Measurements from ENCODE around the gene WDR3.

Gene WDR3

DNA sequence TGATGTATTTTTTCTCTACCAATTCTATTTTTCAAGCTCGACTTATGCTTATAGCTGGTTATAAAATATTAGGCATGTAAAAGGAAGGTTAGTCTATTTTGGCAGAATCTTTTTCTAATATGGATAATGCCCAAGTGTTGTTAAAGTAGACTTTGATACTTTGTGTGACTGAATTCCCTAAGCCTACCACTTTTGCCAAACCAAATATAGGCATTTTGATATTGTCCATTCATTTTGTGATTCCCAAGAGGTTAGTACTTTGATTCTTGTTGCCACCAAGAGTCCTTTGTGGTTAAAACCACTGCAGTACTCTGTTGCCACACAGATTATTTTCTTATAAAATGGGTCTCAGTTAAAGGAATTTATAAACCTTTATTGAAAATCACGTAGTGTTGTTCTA, 4.2 kb downstream of the WDR3 start:
- DNase-seq = no peak

DNA sequence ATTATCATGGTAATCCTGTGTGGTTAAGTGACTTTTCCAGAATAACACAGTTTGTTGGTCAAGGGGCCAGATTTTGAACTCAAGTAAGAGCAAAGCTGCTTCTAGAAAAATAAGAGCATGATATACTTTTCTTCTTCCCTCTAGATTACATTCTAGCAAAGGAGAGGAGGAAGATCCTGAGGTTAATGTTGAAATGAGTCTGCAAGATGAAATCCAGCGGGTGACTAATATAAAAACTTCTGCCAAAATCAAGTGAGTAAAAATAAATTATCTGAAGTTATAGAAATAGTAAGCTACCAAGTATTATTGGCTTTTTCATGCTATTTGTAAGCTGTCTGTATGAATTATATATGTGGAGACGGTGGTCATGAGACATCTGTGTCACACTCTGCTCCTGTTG, 12.8 kb downstream of the WDR3 start:
- H3K27ac ChIP-seq = no peak overlapping the region
- TF ChIP-seq, protein P1, sequence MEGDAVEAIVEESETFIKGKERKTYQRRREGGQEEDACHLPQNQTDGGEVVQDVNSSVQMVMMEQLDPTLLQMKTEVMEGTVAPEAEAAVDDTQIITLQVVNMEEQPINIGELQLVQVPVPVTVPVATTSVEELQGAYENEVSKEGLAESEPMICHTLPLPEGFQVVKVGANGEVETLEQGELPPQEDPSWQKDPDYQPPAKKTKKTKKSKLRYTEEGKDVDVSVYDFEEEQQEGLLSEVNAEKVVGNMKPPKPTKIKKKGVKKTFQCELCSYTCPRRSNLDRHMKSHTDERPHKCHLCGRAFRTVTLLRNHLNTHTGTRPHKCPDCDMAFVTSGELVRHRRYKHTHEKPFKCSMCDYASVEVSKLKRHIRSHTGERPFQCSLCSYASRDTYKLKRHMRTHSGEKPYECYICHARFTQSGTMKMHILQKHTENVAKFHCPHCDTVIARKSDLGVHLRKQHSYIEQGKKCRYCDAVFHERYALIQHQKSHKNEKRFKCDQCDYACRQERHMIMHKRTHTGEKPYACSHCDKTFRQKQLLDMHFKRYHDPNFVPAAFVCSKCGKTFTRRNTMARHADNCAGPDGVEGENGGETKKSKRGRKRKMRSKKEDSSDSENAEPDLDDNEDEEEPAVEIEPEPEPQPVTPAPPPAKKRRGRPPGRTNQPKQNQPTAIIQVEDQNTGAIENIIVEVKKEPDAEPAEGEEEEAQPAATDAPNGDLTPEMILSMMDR (IDR thresholded peaks at IDR 0.05) = no peak
- DNase-seq = no peak
- intact Hi-C loops (cut with DNase I; ENCODE audit: low total_unique reads) = no loop called here
- no peak overlapping the region for H3K4me3 ChIP-seq
- peaks cover 92 to 99% (median 97%) of the 10 kb centered on the region in 3 donors for H3K36me3 ChIP-seq
- no peaks in the 10 kb centered on the region for H3K9me3 ChIP-seq
- no peaks in the 10 kb centered on the region for H3K4me1 ChIP-seq
- no peaks in the 10 kb centered on the region for H3K27me3 ChIP-seq

More for the DNA sequence above, 4.2 kb downstream of the WDR3 start:
- peaks cover 19 to 36% (median 29%) of the 10 kb centered on the region in 3 donors for H3K36me3 ChIP-seq
- TF ChIP-seq, protein P1 (IDR thresholded peaks at IDR 0.05) = no peak
- intact Hi-C loops (cut with DNase I; ENCODE audit: low total_unique reads) = no loop called here
- H3K27me3 ChIP-seq = no peaks in the 10 kb centered on the region
- H3K4me1 ChIP-seq = peaks cover 0 to 17% (median 15%) of the 10 kb centered on the region in 4 donors
- no peaks in the 10 kb centered on the region for H3K9me3 ChIP-seq
- H3K4me3 ChIP-seq = no peak overlapping the region
- no peak overlapping the region for H3K27ac ChIP-seq

DNA sequence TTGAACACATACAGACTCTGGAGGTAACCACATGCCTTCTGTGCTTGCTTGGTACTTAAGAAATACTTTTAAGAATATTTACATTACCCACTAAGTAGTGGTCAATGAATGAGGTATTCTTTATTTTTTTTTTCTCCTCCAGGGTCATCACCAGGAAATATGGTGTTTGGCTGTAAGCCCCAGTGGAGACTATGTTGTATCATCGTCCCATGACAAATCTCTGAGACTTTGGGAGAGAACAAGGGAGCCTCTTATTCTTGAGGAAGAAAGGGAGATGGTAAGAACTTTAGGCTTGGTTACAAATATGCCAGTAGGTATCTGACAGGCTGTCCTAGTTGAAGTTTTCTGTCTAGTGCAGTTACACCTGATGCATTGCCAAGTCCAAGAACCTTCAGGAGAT, 22.8 kb downstream of the WDR3 start:
- no peak overlapping the region for H3K4me3 ChIP-seq
- H3K36me3 ChIP-seq = peaks cover 76 to 86% (median 80%) of the 10 kb centered on the region in 3 donors
- no peak for DNase-seq
- H3K4me1 ChIP-seq = no peaks in the 10 kb centered on the region
- no peaks in the 10 kb centered on the region for H3K27me3 ChIP-seq
- H3K9me3 ChIP-seq = no peaks in the 10 kb centered on the region
- H3K27ac ChIP-seq = no peak overlapping the region
- intact Hi-C loops (cut with DNase I; ENCODE audit: low total_unique reads) = no loop called here
- TF ChIP-seq, protein P1 (IDR thresholded peaks at IDR 0.05) = no peak

DNA sequence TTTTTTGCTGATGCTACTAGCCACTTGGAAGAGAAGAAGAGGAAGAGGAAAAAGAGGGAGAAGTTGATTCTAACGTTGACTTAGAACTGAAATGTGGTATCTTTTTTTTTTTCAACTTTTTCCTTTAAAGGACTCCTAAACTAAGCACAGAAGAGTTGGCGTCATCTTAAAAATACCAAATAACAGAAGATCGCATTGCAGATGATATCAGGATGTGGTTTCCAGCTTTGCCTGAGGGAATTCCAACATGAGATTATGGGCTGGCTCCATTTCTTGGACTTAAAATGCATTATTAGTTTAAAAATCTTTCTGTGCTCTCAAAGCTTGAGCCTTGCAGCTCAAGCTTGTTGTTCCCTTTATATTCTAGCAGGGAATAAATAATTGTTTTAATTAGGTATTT, 29.8 kb downstream of the WDR3 start:
- intact Hi-C loops (cut with DNase I; ENCODE audit: low total_unique reads) = no loop called here
- H3K36me3 ChIP-seq = peaks cover 58 to 84% (median 73%) of the 10 kb centered on the region in 3 donors

DNA sequence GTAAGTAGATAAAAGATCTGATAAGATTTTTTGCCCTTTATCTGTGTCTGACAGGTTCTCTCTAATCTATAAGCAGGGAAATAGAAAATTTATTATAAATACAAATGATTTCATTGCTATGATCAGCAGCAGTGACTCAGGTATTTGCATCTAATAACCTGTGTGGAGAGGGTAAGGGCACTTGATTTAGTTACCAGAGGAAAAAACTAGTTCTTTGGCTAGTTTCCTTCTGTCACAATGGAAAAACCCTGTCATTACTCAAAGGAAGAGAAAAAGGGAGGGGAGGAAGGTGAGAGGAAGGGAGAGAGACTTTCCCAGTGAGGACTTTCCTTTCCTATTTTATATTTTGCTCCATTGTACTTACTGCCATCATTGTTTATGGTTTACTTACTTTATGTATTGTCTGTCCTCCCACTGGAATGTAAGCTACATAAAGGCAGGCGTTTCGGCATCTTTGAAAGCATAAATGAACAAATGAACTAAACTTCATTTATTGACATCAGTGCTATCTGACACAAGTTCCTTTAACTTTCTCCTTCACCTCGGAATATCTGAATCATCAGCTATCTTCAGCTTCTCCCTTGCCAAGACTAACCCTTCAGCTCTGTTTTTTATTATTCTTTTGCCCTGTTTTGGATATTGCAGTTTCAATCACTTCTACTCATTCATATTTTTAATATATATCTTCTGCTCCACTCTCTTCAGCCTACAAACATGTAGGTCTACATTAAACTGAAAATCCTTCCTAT, 34.9 kb downstream of the WDR3 start:
- TF ChIP-seq, protein P1 (IDR thresholded peaks at IDR 0.05) = no peak
- H3K36me3 ChIP-seq = peaks cover 15 to 42% (median 27%) of the 10 kb centered on the region in 3 donors
- H3K9me3 ChIP-seq = no peaks in the 10 kb centered on the region
- no peak overlapping the region for H3K27ac ChIP-seq
- H3K4me1 ChIP-seq = peaks cover 0 to 3% (median 0%) of the 10 kb centered on the region in 4 donors
- no peaks in the 10 kb centered on the region for H3K27me3 ChIP-seq
- H3K4me3 ChIP-seq = no peak overlapping the region
- DNase-seq = no peak
- intact Hi-C loops (cut with DNase I; ENCODE audit: low total_unique reads) = no loop called here

More for the DNA sequence above, 29.8 kb downstream of the WDR3 start:
- TF ChIP-seq, protein P1 (IDR thresholded peaks at IDR 0.05) = no peak
- Histone ChIP-seq H3K4me1 (no peaks in the 10 kb centered on the region), H3K9me3 (no peaks in the 10 kb centered on the region), H3K4me3 (no peak overlapping the region), H3K27me3 (no peaks in the 10 kb centered on the region), H3K27ac (no peak overlapping the region)
- DNase-seq = no peak
